DMS79 (cell line): ENCODE measurements around the gene ATXN7L1.

Experiments used
- DNase-seq: peaks from one replicate; lab custom pipeline; 2025; lab: John Stamatoyannopoulos, UW

ATXN7L1 gene

GRCh38 chr7:105827151-105827875, 49.1 kb downstream of the ATXN7L1 start:
- DNase-seq = no peak

- DNase-seq = no peak
Measured at GRCh38 chr7:105826143-105826542, 50.3 kb downstream of the ATXN7L1 start.

GRCh38 chr7:105825371-105825770, 51.0 kb downstream of the ATXN7L1 start:
- DNase-seq = no peak

- DNase-seq = no peak
Measured at GRCh38 chr7:105822806-105823205, 53.6 kb downstream of the ATXN7L1 start.

GRCh38 chr7:105821527-105821926, 54.9 kb downstream of the ATXN7L1 start:
- DNase-seq = no peak

GRCh38 chr7:105820363-105821066, 55.9 kb downstream of the ATXN7L1 start:
- DNase-seq = no peak

GRCh38 chr7:105819559-105819958, 56.8 kb downstream of the ATXN7L1 start:
- no peak for DNase-seq

- DNase-seq = no peak
Measured at GRCh38 chr7:105816954-105817615, 59.3 kb downstream of the ATXN7L1 start.

GRCh38 chr7:105816266-105816843, 60.0 kb downstream of the ATXN7L1 start:
- no peak for DNase-seq

- no peak for DNase-seq
Measured at GRCh38 chr7:105815576-105815975, 60.8 kb downstream of the ATXN7L1 start.

GRCh38 chr7:105814481-105814880, 61.9 kb downstream of the ATXN7L1 start:
- DNase-seq = no peak

GRCh38 chr7:105811189-105811847, 65.1 kb downstream of the ATXN7L1 start:
- no peak for DNase-seq

- no peak for DNase-seq
Measured at GRCh38 chr7:105810556-105810955, 65.8 kb downstream of the ATXN7L1 start.

GRCh38 chr7:105808703-105809590, 67.5 kb downstream of the ATXN7L1 start:
- DNase-seq = no peak

GRCh38 chr7:105808209-105808608, 68.2 kb downstream of the ATXN7L1 start:
- peak; percentile 28 for DNase-seq

GRCh38 chr7:105807448-105807762, 69.0 kb downstream of the ATXN7L1 start:
- DNase-seq = no peak

GRCh38 chr7:105806592-105807447, 69.6 kb downstream of the ATXN7L1 start:
- no peak for DNase-seq

GRCh38 chr7:105805447-105806019, 70.9 kb downstream of the ATXN7L1 start:
- DNase-seq = no peak

GRCh38 chr7:105803429-105803736, 73.0 kb downstream of the ATXN7L1 start:
- DNase-seq = no peak
